HCT116 (cell line): ENCODE results near the gene PLK1. TPM values are rescaled to one million over a fixed set of nuclear protein-coding genes. Genes with fewer than 3 reads are reported as not detected.

ENCODE experiments used
- ATAC-seq: fragments of 200-7000 bp; cut with Tn5 transposase; 2 replicates; pipeline ENCODE4 v1.9.1; 2020; ENCODE audit warnings: mild to moderate bottlenecking, moderate library complexity
- BruUV-seq: library from RNA; stranded (reverse); fragments of 400-500 nt; replicated peaks from 2 replicates; lab custom pipeline; 2021; lab: Mats Ljungman, UMichigan
- CTCF ChIA-PET: fragments of 300-600 bp; sonication (Branson Sonifier 250); formaldehyde crosslinking; loops from one replicate; lab custom pipeline; 2021; ENCODE audit warnings: antibody characterized with exemption; lab: Charles Lee
- POLR2A ChIA-PET: fragments of 300-600, 350-600 bp; sonication (Branson Sonifier 250); formaldehyde crosslinking; loops from one replicate; lab custom pipeline; 2021; ENCODE audit warnings: antibody characterized with exemption; lab: Charles Lee
- RAD21 ChIA-PET, 2 experiments: fragments of 300-600 bp; sonication (Branson Sonifier 250); formaldehyde crosslinking; loops; one replicate each; lab custom pipeline; 2023; ENCODE audit warnings: low total read pairs in 2 of 2; ENCODE audit not compliant: uncharacterized antibody in 2 of 2, unreplicated experiment in 2 of 2, low non-redundant PET in 1 of 2; lab: Charles Lee
- DNase-seq: peaks from one replicate; pipeline ENCODE4 v3.0.0-alpha.2; 2010; ENCODE audit warnings: low read depth, low spot score
- H2AFZ ChIP-seq: fragments of 200-600 bp; shearing (Covaris generic), sonication (generic); 2 replicates; pipeline ENCODE4 v1.6.1; 2017; ENCODE audit warnings: low read depth, mixed run types, mixed read lengths, antibody characterized with exemption, low read length; ENCODE audit not compliant: poor library complexity, severe bottlenecking
- H3K27ac ChIP-seq: 2 replicates; pipeline ENCODE4 v1.5.1; 2012; ENCODE audit warnings: low read depth, low read length
- H3K27me3 ChIP-seq: fragments of 200-600 bp; sonication (generic); 2 replicates; pipeline ENCODE4 v1.6.1; 2016; ENCODE audit warnings: mixed run types, low read length, mixed read lengths; ENCODE audit not compliant: insufficient read depth
- H3K36me3 ChIP-seq, 2 experiments: fragments of 200-500 bp in 1 of 2; fragments of 200-600 bp in 1 of 2; sonication (Bioruptor generic) in 1 of 2; sonication (generic) in 1 of 2; 2 replicates each; pipeline versions ENCODE4 v1.5.1 to v1.6.1; 2014 to 2016; ENCODE audit warnings: low read length in 2 of 2, inconsistent platforms in 1 of 2, mixed read lengths in 1 of 2, mixed run types in 1 of 2; ENCODE audit not compliant: insufficient read depth in 2 of 2, control insufficient read depth in 1 of 2
- H3K4me1 ChIP-seq, 2 experiments: fragments of 200-600 bp in 1 of 2; sonication (generic) in 1 of 2; 2 replicates each; pipeline versions ENCODE4 v1.5.1 to v1.6.1; 2012 to 2017; ENCODE audit warnings: low read length in 2 of 2, inconsistent platforms in 1 of 2, mild to moderate bottlenecking in 1 of 2, mixed read lengths in 1 of 2, mixed run types in 1 of 2, moderate library complexity in 1 of 2; ENCODE audit not compliant: insufficient read depth in 2 of 2, control insufficient read depth in 1 of 2
- H3K4me2 ChIP-seq: fragments of 200-600 bp; sonication (generic); 2 replicates; pipeline ENCODE4 v1.6.1; 2017; ENCODE audit warnings: mixed run types, low read length, mixed read lengths
- H3K4me3 ChIP-seq, 2 experiments: fragments of 200-600 bp in 1 of 2; sonication (generic) in 1 of 2; replicated peaks in 1 of 2; 2 replicates each; pipeline ENCODE4 v1.5.1; 2011 to 2016; ENCODE audit warnings: low read length in 2 of 2, control low read depth in 1 of 2, low read depth in 1 of 2, mild to moderate bottlenecking in 1 of 2, mixed read lengths in 1 of 2, mixed run types in 1 of 2
- H3K79me2 ChIP-seq: fragments of 200-600 bp; sonication (generic); 2 replicates; pipeline ENCODE4 v1.6.1; 2017; ENCODE audit warnings: mild to moderate bottlenecking, mixed run types, low read length, moderate library complexity, mixed read lengths; ENCODE audit not compliant: insufficient read depth
- H3K9ac ChIP-seq: fragments of 200-600 bp; sonication (generic); 2 replicates; pipeline ENCODE4 v1.6.1; 2016; ENCODE audit warnings: low read length, mixed read lengths
- H3K9me2 ChIP-seq: fragments of 200-600 bp; sonication (generic), shearing (Covaris generic); 2 replicates; pipeline ENCODE4 v1.6.1; 2017; ENCODE audit warnings: mixed run types, mild to moderate bottlenecking, moderate library complexity; ENCODE audit not compliant: insufficient read depth
- H3K9me3 ChIP-seq, 2 experiments: fragments of 200-500 bp in 1 of 2; fragments of 200-600 bp in 1 of 2; sonication (Bioruptor generic) in 1 of 2; sonication (generic) in 1 of 2; 2 replicates each; pipeline ENCODE4 v1.6.1; 2014 to 2017; ENCODE audit warnings: low read length in 2 of 2, mixed read lengths in 2 of 2, inconsistent platforms in 1 of 2, low read depth in 1 of 2, mild to moderate bottlenecking in 1 of 2, mixed run types in 1 of 2, moderate library complexity in 1 of 2; ENCODE audit not compliant: control insufficient read depth in 1 of 2, insufficient read depth in 1 of 2
- H4K20me1 ChIP-seq: fragments of 200-600 bp; sonication (generic), shearing (Covaris generic); 2 replicates; pipeline ENCODE4 v1.6.1; 2017; ENCODE audit warnings: mixed run types, mild to moderate bottlenecking, moderate library complexity; ENCODE audit not compliant: insufficient read depth
- CBX3 ChIP-seq: IDR thresholded peaks from 2 replicates; pipeline ENCODE4 v1.6.1; 2012; ENCODE audit warnings: low read depth
- CEBPB ChIP-seq: IDR thresholded peaks from 2 replicates; pipeline ENCODE4 v1.6.1; 2012; ENCODE audit warnings: low read depth
- CTCF ChIP-seq, 3 experiments: fragments of 200-600 bp in 1 of 3; sonication (generic) in 1 of 3; IDR thresholded peaks in 2 of 3; conservative IDR thresholded peaks in 1 of 3; 2 replicates each; pipeline ENCODE4 v1.5.1; 2012 to 2017; ENCODE audit warnings: low read depth in 2 of 3, low read length in 2 of 3, antibody characterized with exemption in 1 of 3, borderline replicate concordance in 1 of 3, control low read depth in 1 of 3, mild to moderate bottlenecking in 1 of 3, mixed read lengths in 1 of 3, mixed run types in 1 of 3, moderate library complexity in 1 of 3; ENCODE audit not compliant: insufficient read depth in 1 of 3
- EGR1 ChIP-seq: IDR thresholded peaks from 2 replicates; pipeline ENCODE4 v1.6.1; 2012; ENCODE audit warnings: low read depth
- ELF1 ChIP-seq: IDR thresholded peaks from 2 replicates; pipeline ENCODE4 v1.6.1; 2012; ENCODE audit warnings: low read depth, borderline replicate concordance
- EZH2phosphoT487 ChIP-seq: fragments of 200-600 bp; IDR thresholded peaks from 2 replicates; pipeline ENCODE4 v1.6.1; 2018; ENCODE audit warnings: antibody characterized with exemption, borderline replicate concordance
- FOSL1 ChIP-seq: IDR thresholded peaks from 2 replicates; pipeline ENCODE4 v1.6.1; 2012; ENCODE audit warnings: low read depth
- MAX ChIP-seq: IDR thresholded peaks from 2 replicates; pipeline ENCODE4 v1.6.1; 2012
- POLR2AphosphoS5 ChIP-seq: IDR thresholded peaks from 2 replicates; pipeline ENCODE4 v1.6.1; 2011; ENCODE audit warnings: mild to moderate bottlenecking, low read depth, low read length, moderate library complexity
- SP1 ChIP-seq: IDR thresholded peaks from 2 replicates; pipeline ENCODE4 v1.6.1; 2012; ENCODE audit warnings: low read depth
- SRF ChIP-seq: IDR thresholded peaks from 2 replicates; pipeline ENCODE4 v1.6.1; 2012; ENCODE audit warnings: low read depth
- YY1 ChIP-seq: IDR thresholded peaks from 2 replicates; pipeline ENCODE4 v1.6.1; 2011; ENCODE audit warnings: low read length, low read depth, moderate library complexity, mild to moderate bottlenecking; ENCODE audit not compliant: insufficient replicate concordance; ENCODE audit errors: extremely low read depth
- ZBTB33 ChIP-seq: IDR thresholded peaks from 2 replicates; pipeline ENCODE4 v1.6.1; 2011; ENCODE audit warnings: mild to moderate bottlenecking, low read length, moderate library complexity; ENCODE audit not compliant: insufficient replicate concordance; ENCODE audit errors: extremely low read depth
- ZFX ChIP-seq: fragments of 450-650 bp; IDR thresholded peaks from 2 replicates; pipeline ENCODE4 v1.6.1; 2017
- ZNF274 ChIP-seq: fragments of 200-500 bp; sonication (Bioruptor generic); IDR thresholded peaks from 2 replicates; pipeline ENCODE4 v1.6.1; 2014; ENCODE audit warnings: mild to moderate bottlenecking, low read depth, low read length, inconsistent platforms
- intact Hi-C: fragments of 100-400 bp; cut with micrococcal nuclease; formaldehyde crosslinking; loops from 2 replicates; pipeline ENCODE4 v1.10.0; 2022
- total RNA-seq: library from RNA; stranded (reverse); gene quantifications from one replicate; pipeline ENCODE4 v1.2.1, GENCODE V29; 2021; ENCODE audit not compliant: unreplicated experiment

PLK1 gene
- total RNA-seq, 1 experiment from 2014 or later = 144 TPM

- DNase-seq (peak; percentile 59), ATAC-seq (peak; percentile 83)
- peak overlapping the region; percentile 63 for H3K4me2 ChIP-seq
- POLR2A ChIA-PET = no interaction called here
- intact Hi-C loops = no loop called here
- no peaks in the 10 kb centered on the region for H3K79me2 ChIP-seq
- H3K4me1 ChIP-seq = peaks cover 12 to 30% of the 10 kb centered on the region in 2 experiments
- no peaks in the 10 kb centered on the region for H3K36me3 ChIP-seq
- TF ChIP-seq SP1 (peak; percentile 47; the same call in 1 of the 2 replicates), EZH2phosphoT487 (no peak), YY1 (peak; percentile 3), CBX3 (peak; percentile 83; the same call in 1 of the 2 replicates), SRF (peak; percentile 83), FOSL1 (no peak), CTCF (IDR thresholded peaks at IDR 0.05 in 2 of 3, conservative IDR thresholded peaks at IDR 0.05 in 1 of 3; ENCODE audit: borderline replicate concordance in 1 of 3, insufficient read depth in 1 of 3, low read depth in 2 of 3, low read length in 2 of 3) (no peak), POLR2AphosphoS5 (0 out of 2 replicates have a peak, but pooled peaks have one; percentile 44), EGR1 (no peak), CEBPB (no peak), ZFX (no peak), ZNF274 (no peak), ELF1 (peak; percentile 80; the same call in 1 of the 2 replicates), MAX (peak; percentile 69; the same call in 1 of the 2 replicates), ZBTB33 (no peak)
- H3K9me3 ChIP-seq = peaks cover 3 to 9% of the 10 kb centered on the region in 2 experiments; a peak in 2 of 4 replicates
- peak overlapping the region in 1 of 2 experiments; percentile 12; a peak in 1 of 4 replicates for H3K4me3 ChIP-seq
- no peaks in the 10 kb centered on the region for H4K20me1 ChIP-seq
- no peak overlapping the region for H3K27ac ChIP-seq
- CTCF ChIA-PET = no interaction called here
- H3K27me3 ChIP-seq = no peaks in the 10 kb centered on the region
- H2AFZ ChIP-seq = no peak overlapping the region
- RAD21 ChIA-PET = no interaction called here
- BruUV-seq = no TSS peak
- no peaks in the 10 kb centered on the region for H3K9me2 ChIP-seq
- H3K9ac ChIP-seq = peak overlapping the region; percentile 34
These were observed 20.4 kb downstream of the PLK1 start for GRCh38 chr16:23699100-23699499.
